GM12864 (cell line): Measurements from ENCODE around the gene CBR4.
"Not testable (repeated sequence)": the region's sequence is repeated elsewhere in the genome, so short reads cannot be mapped to it uniquely, and the experiment has no call there.

Experiments used
- DNase-seq: peaks from one replicate; pipeline ENCODE4 v3.0.0-alpha.2; 2011; ENCODE audit warnings: low read depth
- H3K4me3 ChIP-seq: 2 replicates; pipeline ENCODE4 v1.5.1; 2011; ENCODE audit warnings: mild to moderate bottlenecking, low read depth, low read length, control low read depth
- CTCF ChIP-seq: IDR thresholded peaks from 2 replicates; pipeline ENCODE4 v1.5.1; 2011; ENCODE audit warnings: low read depth, mild to moderate bottlenecking, moderate library complexity, low read length, control low read depth, inconsistent platforms; ENCODE audit errors: missing control alignments

The CBR4 gene

GRCh38 chr4:168993714-168994510 is 16.1 kb downstream of the CBR4 start:
- no peak for TF ChIP-seq CTCF
- no peak overlapping the region for H3K4me3 ChIP-seq
- DNase-seq, result no peak

GRCh38 chr4:168992952-168993482 is 17.0 kb downstream of the CBR4 start:
- H3K4me3 ChIP-seq, DNase-seq: not testable (repeated sequence)

GRCh38 chr4:168981942-168982341 is 28.1 kb downstream of the CBR4 start:
- DNase-seq, result no peak
- no peak overlapping the region for H3K4me3 ChIP-seq
- no peak for TF ChIP-seq CTCF

- no peak for DNase-seq
- TF ChIP-seq CTCF, result no peak
- H3K4me3 ChIP-seq, result no peak overlapping the region
These were observed 28.6 kb downstream of the CBR4 start for GRCh38 chr4:168981460-168981859.

- no peak for TF ChIP-seq CTCF
- no peak overlapping the region for H3K4me3 ChIP-seq
- DNase-seq, result no peak
These were observed 30.7 kb downstream of the CBR4 start for GRCh38 chr4:168979338-168979737.

- H3K4me3 ChIP-seq, result no peak overlapping the region
- no peak for TF ChIP-seq CTCF
- no peak for DNase-seq
These were observed 31.9 kb downstream of the CBR4 start for GRCh38 chr4:168978001-168978700.

GRCh38 chr4:168972596-168972995 is 37.5 kb downstream of the CBR4 start:
- no peak for DNase-seq
- no peak overlapping the region for H3K4me3 ChIP-seq
- TF ChIP-seq CTCF, result no peak
